ENCODE data around the gene MSRB1.
"Not testable (repeated sequence)": the region's sequence is repeated elsewhere in the genome, so short reads cannot be mapped to it uniquely, and the experiment has no call there.

Gene MSRB1

DNA sequence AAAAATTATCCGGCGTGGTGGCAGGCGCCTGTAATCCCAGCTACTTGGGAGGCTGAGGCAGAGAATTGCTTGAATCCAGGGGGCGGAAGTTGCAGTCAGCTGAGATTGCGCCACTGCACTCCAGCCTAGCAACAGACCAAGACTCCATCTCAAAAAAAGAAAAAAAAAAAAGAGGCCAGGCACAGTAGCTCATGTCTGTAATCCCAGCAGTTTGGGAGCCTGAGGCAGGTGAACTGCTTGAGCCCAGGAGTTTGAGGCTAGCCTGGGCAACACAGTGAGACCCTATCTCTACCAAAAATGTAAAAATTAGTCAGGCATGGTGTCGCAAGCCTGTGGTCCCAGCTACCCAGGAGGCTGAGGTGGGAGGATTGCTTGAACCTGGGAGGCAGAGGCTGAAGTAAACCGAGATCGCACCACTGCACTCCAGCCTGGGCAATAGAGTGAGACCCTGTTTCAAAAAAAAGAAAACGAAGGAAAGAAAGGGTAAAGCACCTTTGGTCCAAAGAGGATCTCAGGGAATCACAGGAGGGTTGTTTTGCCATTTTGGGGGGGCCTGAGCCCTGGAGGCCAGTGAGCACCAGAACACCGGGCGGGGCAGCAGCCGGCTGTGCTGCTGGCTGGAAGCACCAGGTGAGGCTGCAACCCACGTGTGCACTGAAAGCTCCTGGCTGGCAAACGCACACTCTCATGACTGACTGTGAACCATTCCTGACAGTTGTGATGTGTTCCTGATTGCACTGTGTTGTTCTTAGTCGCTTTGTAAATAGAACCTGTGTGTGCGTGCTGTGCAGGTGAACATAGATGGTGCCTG lies 43.2 kb downstream of the MSRB1 start:
- no peak for DNase-seq (ENCODE audit: low read depth, low spot score)

DNA sequence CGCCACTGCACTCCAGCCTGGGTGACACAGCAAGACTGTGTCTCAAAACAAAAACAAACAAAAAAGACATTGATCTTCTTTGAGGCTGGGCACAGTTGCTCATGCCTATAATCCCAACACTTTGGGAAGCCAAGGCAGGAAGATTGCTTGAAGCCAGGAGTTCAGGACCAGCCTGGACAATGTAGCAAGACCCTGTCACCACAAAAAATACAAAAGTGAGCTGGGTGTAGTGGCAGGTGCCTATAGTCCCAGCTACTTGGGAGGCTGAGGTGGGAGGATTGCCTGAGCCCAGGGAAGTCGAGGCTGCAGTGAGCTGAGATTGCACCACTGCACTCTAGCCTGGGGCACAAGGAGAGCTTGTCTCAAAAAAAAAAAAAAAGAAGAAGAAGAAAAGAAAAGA lies 45.3 kb downstream of the MSRB1 start:
- not testable (repeated sequence) for DNase-seq (ENCODE audit: low read depth, low spot score)

DNA sequence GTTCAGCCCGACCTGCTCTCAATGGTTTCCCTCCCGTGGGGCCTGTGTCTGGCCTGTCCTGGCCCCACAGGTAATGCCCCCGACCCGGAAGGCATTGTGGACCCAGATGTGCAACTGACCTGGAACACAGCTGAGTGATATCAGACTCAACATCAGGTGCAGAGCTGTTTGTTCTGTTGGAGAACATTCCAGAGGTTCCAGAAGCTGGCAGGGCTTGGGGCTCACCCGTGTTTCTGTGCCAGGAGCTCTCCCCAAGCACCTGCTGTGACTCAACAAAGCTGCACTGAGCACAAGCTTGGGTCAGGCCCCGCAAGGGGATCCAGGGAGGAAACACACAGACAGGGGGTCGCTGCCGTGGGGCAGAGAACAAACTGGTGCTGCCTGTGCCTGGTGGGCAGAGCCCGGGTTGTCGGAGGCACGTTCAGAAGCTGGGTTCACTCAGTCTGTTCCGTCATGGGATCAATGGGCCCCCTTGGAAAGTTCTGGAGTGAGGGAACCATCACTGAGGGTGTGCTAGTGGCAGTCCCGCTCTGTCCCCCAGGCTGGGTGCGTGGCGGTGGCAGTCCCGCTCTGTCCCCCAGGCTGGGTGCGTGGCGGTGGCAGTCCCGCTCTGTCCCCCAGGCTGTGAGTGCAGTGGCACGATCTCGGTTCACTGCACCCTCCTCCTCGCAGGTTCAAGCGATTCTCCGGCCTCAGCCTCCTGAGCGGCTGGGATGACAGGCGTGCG lies 46.9 kb downstream of the MSRB1 start:
- DNase-seq (ENCODE audit: low read depth, low spot score) = no peak

DNA sequence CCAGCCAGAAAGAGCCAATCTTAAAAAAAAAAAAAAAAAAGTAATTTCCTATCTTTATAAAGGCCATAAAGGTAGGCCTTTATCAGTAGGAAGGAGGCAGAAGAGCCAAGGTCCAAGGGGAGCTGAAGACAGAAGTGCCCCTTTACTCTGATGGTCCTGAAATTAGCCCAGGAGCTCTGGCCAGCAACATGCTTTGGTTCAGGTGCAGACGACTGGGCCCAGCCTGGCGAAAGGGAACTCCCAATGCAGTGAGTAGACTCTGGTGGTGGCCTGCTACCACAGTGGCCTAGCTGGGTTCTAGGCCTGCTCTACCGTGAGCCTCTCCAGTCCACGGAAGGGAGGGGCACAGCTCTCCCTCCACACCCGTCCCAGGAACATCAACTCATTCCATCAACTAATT lies 47.9 kb downstream of the MSRB1 start:
- no peak for DNase-seq (ENCODE audit: low read depth, low spot score)

DNA sequence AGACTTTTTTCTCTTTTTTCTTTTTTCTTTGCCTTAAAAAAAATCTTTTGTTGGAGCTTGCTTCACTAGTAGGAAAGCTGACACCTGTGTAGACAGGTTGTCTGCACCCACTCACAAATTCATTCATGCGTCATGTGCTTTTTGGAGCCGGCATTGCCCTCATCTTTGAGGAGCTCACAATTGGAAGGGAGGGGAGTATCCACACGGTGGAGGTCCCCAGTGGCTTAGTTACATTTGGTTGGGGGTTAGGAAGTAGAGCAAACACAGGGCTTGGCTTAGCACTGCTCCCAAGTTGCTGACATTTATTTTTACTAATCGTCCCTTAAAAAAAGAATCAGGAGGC lies 52.3 kb downstream of the MSRB1 start:
- no peak for DNase-seq (ENCODE audit: low read depth, low spot score)

DNA sequence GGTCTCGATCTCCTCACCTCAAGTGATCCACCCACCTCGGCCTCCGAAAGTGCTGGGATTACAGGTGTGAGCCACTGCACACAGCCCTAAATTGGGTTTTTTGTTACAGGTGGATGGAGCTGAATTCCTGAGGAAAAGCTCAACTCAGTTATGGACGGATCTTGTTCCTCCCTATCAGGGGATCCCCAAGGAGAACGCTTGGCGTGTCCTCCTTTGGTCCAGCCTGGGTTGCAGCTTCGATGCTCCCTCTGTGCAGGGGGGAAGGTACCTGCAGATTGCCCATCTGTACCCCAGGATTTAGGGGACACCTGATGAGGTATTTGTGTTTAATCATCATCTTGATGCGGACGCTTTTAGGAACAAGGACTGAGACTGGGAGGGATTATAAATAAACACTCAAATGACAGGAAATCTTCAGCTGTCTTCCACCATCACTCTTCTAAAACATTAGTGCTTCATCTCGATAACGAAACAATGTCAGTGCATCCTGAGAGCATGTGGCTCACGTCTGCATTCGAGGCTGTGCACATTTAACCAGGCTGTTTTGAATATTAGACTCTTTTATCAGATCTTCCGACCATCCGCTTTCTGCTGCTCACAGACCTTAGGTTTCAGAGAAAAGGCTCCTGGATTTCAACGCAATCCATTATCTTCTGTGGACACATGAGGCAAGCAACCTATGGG lies 52.8 kb downstream of the MSRB1 start:
- DNase-seq (ENCODE audit: low read depth, low spot score) = no peak
